ENCODE measurements around the gene TP63. TPM values are rescaled to one million over a fixed set of nuclear protein-coding genes. Genes with fewer than 3 reads are reported as not detected.
"Not testable (repeated sequence)": the region's sequence is repeated elsewhere in the genome, so short reads cannot be mapped to it uniquely, and the experiment has no call there.

TP63 gene
- polyA plus RNA-seq, 4 donors: under 0.01 to 0.12 (median 0.03) TPM; not detected in 1

- WGBS, 3 donors: 95 to 100% (median 100%) methylated on average over 1 of the region's 1 CpG
- H3K9me3 ChIP-seq (ENCODE audit: control insufficient read depth in 2 of 2, insufficient read depth in 1 of 2, low read depth in 1 of 2, low read length in 1 of 2): peaks cover 0 to 16% of the 10 kb centered on the region in 2 donors
- no peaks in the 10 kb centered on the region for H3K36me3 ChIP-seq (ENCODE audit: control insufficient read depth in 3 of 3, insufficient read depth in 2 of 3, low read depth in 1 of 3, low read length in 3 of 3)
- no peaks in the 10 kb centered on the region for H3K4me1 ChIP-seq (ENCODE audit: control insufficient read depth in 3 of 3, insufficient read depth in 2 of 3, low read depth in 1 of 3, low read length in 2 of 3)
- H3K27ac ChIP-seq (ENCODE audit: low read depth in 1 of 3, low read length in 2 of 3): no peak overlapping the region
- no peak for FAIRE-seq
- H3K4me3 ChIP-seq (ENCODE audit: low read depth in 1 of 3, low read length in 3 of 3): no peak overlapping the region
- DNase-seq: no peak
- H3K27me3 ChIP-seq (ENCODE audit: control insufficient read depth in 3 of 3, insufficient read depth in 3 of 3, low read length in 3 of 3): no peaks in the 10 kb centered on the region
Measured at GRCh38 chr3:189745622-189746021, 114.4 kb downstream of the TP63 start.

GRCh38 chr3:189748046-189748445 is 116.9 kb downstream of the TP63 start:
- Histone ChIP-seq H3K36me3 (ENCODE audit: control insufficient read depth in 3 of 3, insufficient read depth in 2 of 3, low read depth in 1 of 3, low read length in 3 of 3) (no peaks in the 10 kb centered on the region), H3K27me3 (ENCODE audit: control insufficient read depth in 3 of 3, insufficient read depth in 3 of 3, low read length in 3 of 3) (no peaks in the 10 kb centered on the region), H3K4me3 (ENCODE audit: low read depth in 1 of 3, low read length in 3 of 3) (no peak overlapping the region), H3K4me1 (ENCODE audit: control insufficient read depth in 3 of 3, insufficient read depth in 2 of 3, low read depth in 1 of 3, low read length in 2 of 3) (no peaks in the 10 kb centered on the region), H3K27ac (ENCODE audit: low read depth in 1 of 3, low read length in 2 of 3) (no peak overlapping the region), H3K9me3 (ENCODE audit: control insufficient read depth in 2 of 2, insufficient read depth in 1 of 2, low read depth in 1 of 2, low read length in 1 of 2) (peaks cover 0 to 22% of the 10 kb centered on the region in 2 donors)
- WGBS, 3 donors: 64 to 84% (median 73%) methylated on average over 2 of the region's 2 CpGs
- FAIRE-seq: no peak
- no peak for DNase-seq

GRCh38 chr3:189750972-189751371 is 119.8 kb downstream of the TP63 start:
- FAIRE-seq; DNase-seq; H3K27me3 ChIP-seq (ENCODE audit: control insufficient read depth in 3 of 3, insufficient read depth in 3 of 3, low read length in 3 of 3); H3K4me1 ChIP-seq (ENCODE audit: control insufficient read depth in 3 of 3, insufficient read depth in 2 of 3, low read depth in 1 of 3, low read length in 2 of 3); H3K4me3 ChIP-seq (ENCODE audit: low read depth in 1 of 3, low read length in 3 of 3); H3K27ac ChIP-seq (ENCODE audit: low read depth in 1 of 3, low read length in 2 of 3); H3K36me3 ChIP-seq (ENCODE audit: control insufficient read depth in 3 of 3, insufficient read depth in 2 of 3, low read depth in 1 of 3, low read length in 3 of 3); H3K9me3 ChIP-seq (ENCODE audit: control insufficient read depth in 2 of 2, insufficient read depth in 1 of 2, low read depth in 1 of 2, low read length in 1 of 2): not testable (repeated sequence)
- WGBS, 3 donors: 91 to 99% (median 92%) methylated on average over 4 of the region's 4 CpGs

GRCh38 chr3:189754356-189754755 is 123.2 kb downstream of the TP63 start:
- WGBS, 3 donors: 75 to 82% (median 77%) methylated on average over 2 of the region's 2 CpGs

GRCh38 chr3:189756582-189757078 is 125.4 kb downstream of the TP63 start:
- DNase-seq: no peak
- no peak for FAIRE-seq
- no peak overlapping the region for H3K27ac ChIP-seq (ENCODE audit: low read depth in 1 of 3, low read length in 2 of 3)
- no peaks in the 10 kb centered on the region for H3K36me3 ChIP-seq (ENCODE audit: control insufficient read depth in 3 of 3, insufficient read depth in 2 of 3, low read depth in 1 of 3, low read length in 3 of 3)
- H3K4me3 ChIP-seq (ENCODE audit: low read depth in 1 of 3, low read length in 3 of 3): no peak overlapping the region
- no peaks in the 10 kb centered on the region for H3K27me3 ChIP-seq (ENCODE audit: control insufficient read depth in 3 of 3, insufficient read depth in 3 of 3, low read length in 3 of 3)
- no peaks in the 10 kb centered on the region for H3K4me1 ChIP-seq (ENCODE audit: control insufficient read depth in 3 of 3, insufficient read depth in 2 of 3, low read depth in 1 of 3, low read length in 2 of 3)
- peaks cover 0 to 3% of the 10 kb centered on the region in 2 donors for H3K9me3 ChIP-seq (ENCODE audit: control insufficient read depth in 2 of 2, insufficient read depth in 1 of 2, low read depth in 1 of 2, low read length in 1 of 2)

More at GRCh38 chr3:189754356-189754755, 123.2 kb downstream of the TP63 start:
- Histone ChIP-seq H3K27ac (ENCODE audit: low read depth in 1 of 3, low read length in 2 of 3) (no peak overlapping the region), H3K9me3 (ENCODE audit: control insufficient read depth in 2 of 2, insufficient read depth in 1 of 2, low read depth in 1 of 2, low read length in 1 of 2) (peaks cover 0 to 6% of the 10 kb centered on the region in 2 donors), H3K27me3 (ENCODE audit: control insufficient read depth in 3 of 3, insufficient read depth in 3 of 3, low read length in 3 of 3) (no peaks in the 10 kb centered on the region), H3K4me1 (ENCODE audit: control insufficient read depth in 3 of 3, insufficient read depth in 2 of 3, low read depth in 1 of 3, low read length in 2 of 3) (no peaks in the 10 kb centered on the region), H3K4me3 (ENCODE audit: low read depth in 1 of 3, low read length in 3 of 3) (no peak overlapping the region), H3K36me3 (ENCODE audit: control insufficient read depth in 3 of 3, insufficient read depth in 2 of 3, low read depth in 1 of 3, low read length in 3 of 3) (no peaks in the 10 kb centered on the region)
- DNase-seq (no peak), FAIRE-seq (no peak)

- 84 to 91% (median 86%) methylated on average over 6 of the region's 6 CpGs for WGBS, 3 donors
- no peak for DNase-seq
- Histone ChIP-seq H3K4me1 (ENCODE audit: control insufficient read depth in 3 of 3, insufficient read depth in 2 of 3, low read depth in 1 of 3, low read length in 2 of 3) (no peaks in the 10 kb centered on the region), H3K27ac (ENCODE audit: low read depth in 1 of 3, low read length in 2 of 3) (no peak overlapping the region), H3K36me3 (ENCODE audit: control insufficient read depth in 3 of 3, insufficient read depth in 2 of 3, low read depth in 1 of 3, low read length in 3 of 3) (no peaks in the 10 kb centered on the region), H3K9me3 (ENCODE audit: control insufficient read depth in 2 of 2, insufficient read depth in 1 of 2, low read depth in 1 of 2, low read length in 1 of 2) (no peaks in the 10 kb centered on the region), H3K27me3 (ENCODE audit: control insufficient read depth in 3 of 3, insufficient read depth in 3 of 3, low read length in 3 of 3) (no peaks in the 10 kb centered on the region), H3K4me3 (ENCODE audit: low read depth in 1 of 3, low read length in 3 of 3) (no peak overlapping the region)
- FAIRE-seq: no peak
Measured at GRCh38 chr3:189758186-189758585, 127.0 kb downstream of the TP63 start.

GRCh38 chr3:189766416-189766815 is 135.2 kb downstream of the TP63 start:
- FAIRE-seq (no peak), DNase-seq (no peak)
- Histone ChIP-seq H3K36me3 (ENCODE audit: control insufficient read depth in 3 of 3, insufficient read depth in 2 of 3, low read depth in 1 of 3, low read length in 3 of 3) (no peaks in the 10 kb centered on the region), H3K9me3 (ENCODE audit: control insufficient read depth in 2 of 2, insufficient read depth in 1 of 2, low read depth in 1 of 2, low read length in 1 of 2) (no peaks in the 10 kb centered on the region), H3K4me1 (ENCODE audit: control insufficient read depth in 3 of 3, insufficient read depth in 2 of 3, low read depth in 1 of 3, low read length in 2 of 3) (no peaks in the 10 kb centered on the region), H3K27ac (ENCODE audit: low read depth in 1 of 3, low read length in 2 of 3) (no peak overlapping the region), H3K4me3 (ENCODE audit: low read depth in 1 of 3, low read length in 3 of 3) (no peak overlapping the region), H3K27me3 (ENCODE audit: control insufficient read depth in 3 of 3, insufficient read depth in 3 of 3, low read length in 3 of 3) (no peaks in the 10 kb centered on the region)
- WGBS, 3 donors: 54 to 66% (median 61%) methylated on average over 2 of the region's 2 CpGs

- no peaks in the 10 kb centered on the region for H3K27me3 ChIP-seq (ENCODE audit: control insufficient read depth in 3 of 3, insufficient read depth in 3 of 3, low read length in 3 of 3)
- no peak overlapping the region for H3K4me3 ChIP-seq (ENCODE audit: low read depth in 1 of 3, low read length in 3 of 3)
- H3K36me3 ChIP-seq (ENCODE audit: control insufficient read depth in 3 of 3, insufficient read depth in 2 of 3, low read depth in 1 of 3, low read length in 3 of 3): no peaks in the 10 kb centered on the region
- peaks cover 0 to 4% (median 0%) of the 10 kb centered on the region in 3 donors for H3K4me1 ChIP-seq (ENCODE audit: control insufficient read depth in 3 of 3, insufficient read depth in 2 of 3, low read depth in 1 of 3, low read length in 2 of 3)
- H3K9me3 ChIP-seq (ENCODE audit: control insufficient read depth in 2 of 2, insufficient read depth in 1 of 2, low read depth in 1 of 2, low read length in 1 of 2): no peaks in the 10 kb centered on the region
- FAIRE-seq (no peak), DNase-seq (no peak)
- 73 to 96% (median 82%) methylated on average over 4 of the region's 4 CpGs for WGBS, 3 donors
- H3K27ac ChIP-seq (ENCODE audit: low read depth in 1 of 3, low read length in 2 of 3): no peak overlapping the region
Measured at GRCh38 chr3:189771842-189772450, 140.8 kb downstream of the TP63 start.

GRCh38 chr3:189772584-189772983 is 141.4 kb downstream of the TP63 start:
- FAIRE-seq: no peak
- no peaks in the 10 kb centered on the region for H3K27me3 ChIP-seq (ENCODE audit: control insufficient read depth in 3 of 3, insufficient read depth in 3 of 3, low read length in 3 of 3)
- no peak for DNase-seq
- no peak overlapping the region for H3K4me3 ChIP-seq (ENCODE audit: low read depth in 1 of 3, low read length in 3 of 3)
- H3K4me1 ChIP-seq (ENCODE audit: control insufficient read depth in 3 of 3, insufficient read depth in 2 of 3, low read depth in 1 of 3, low read length in 2 of 3): peaks cover 0 to 4% (median 0%) of the 10 kb centered on the region in 3 donors
- H3K27ac ChIP-seq (ENCODE audit: low read depth in 1 of 3, low read length in 2 of 3): no peak overlapping the region
- no peaks in the 10 kb centered on the region for H3K36me3 ChIP-seq (ENCODE audit: control insufficient read depth in 3 of 3, insufficient read depth in 2 of 3, low read depth in 1 of 3, low read length in 3 of 3)
- H3K9me3 ChIP-seq (ENCODE audit: control insufficient read depth in 2 of 2, insufficient read depth in 1 of 2, low read depth in 1 of 2, low read length in 1 of 2): no peaks in the 10 kb centered on the region
- whole genome bisulfite sequencing, 3 donors: 15 to 24% (median 19%) methylated on average over 2 of the region's 2 CpGs
